Stimulated activated CD8-positive, alpha-beta memory T cell treated with anti-CD3 and anti-CD28 coated beads, Interleukin-7, amount 100 ng/mL, for 1 hour (primary cell): Measurements from ENCODE around the gene CFAP20.
A peak's percentile ranks its signal among the peaks of the same experiment; 100 is the strongest.

Experiments used
- DNase-seq, 2 donors: peaks; one replicate each; pipeline ENCODE4 v3.0.0-alpha.2; 2020; ENCODE audit warnings: low read depth in 2 of 2

Gene CFAP20

DNA sequence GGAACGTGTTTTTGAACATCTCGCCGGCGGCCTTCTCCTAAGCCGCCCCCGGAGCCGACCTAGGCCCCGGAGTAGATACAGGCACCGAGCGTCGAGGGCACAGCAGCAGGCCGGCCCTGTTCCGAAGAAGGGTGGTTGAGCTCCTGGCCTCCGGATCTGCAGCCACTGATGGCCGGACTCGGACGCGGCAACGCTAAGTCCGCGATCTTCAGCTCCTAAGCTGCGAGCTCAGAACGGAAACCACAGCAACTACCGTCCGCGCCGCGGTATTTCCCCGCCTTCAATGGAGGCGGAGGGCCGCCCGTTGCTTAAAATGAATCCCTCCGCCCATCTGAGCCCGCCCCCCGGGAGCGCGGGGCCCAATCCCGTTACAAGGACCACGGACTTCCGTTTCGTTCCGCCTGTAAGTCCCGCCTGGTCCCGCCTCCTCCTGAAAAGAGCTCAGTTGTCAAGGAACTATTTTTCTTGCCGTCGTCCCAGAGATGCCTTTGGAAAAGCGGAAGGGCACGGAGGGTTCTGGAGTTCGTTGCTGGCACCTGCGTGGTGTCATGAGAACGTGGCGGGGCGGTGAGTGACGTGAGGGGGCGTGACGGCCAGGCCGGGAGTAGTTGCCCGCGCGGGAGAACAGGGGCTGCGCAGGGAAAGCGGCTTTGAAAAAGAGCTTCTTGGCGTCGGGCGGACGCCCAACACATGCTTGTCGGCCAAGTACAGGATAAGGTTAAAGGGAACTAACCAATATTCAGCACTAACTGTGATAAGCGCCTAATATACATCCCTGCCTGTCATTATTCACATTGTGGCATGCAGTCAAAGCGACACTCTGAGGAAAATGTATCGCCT, at the start of gene CFAP20:
Gene CFAP20 (minus strand): TSS at position 285 of the 840 bp plus-strand sequence. CDS start 266 bp downstream, at position 19.
- peak; percentile 91 to 92 for DNase-seq

DNA sequence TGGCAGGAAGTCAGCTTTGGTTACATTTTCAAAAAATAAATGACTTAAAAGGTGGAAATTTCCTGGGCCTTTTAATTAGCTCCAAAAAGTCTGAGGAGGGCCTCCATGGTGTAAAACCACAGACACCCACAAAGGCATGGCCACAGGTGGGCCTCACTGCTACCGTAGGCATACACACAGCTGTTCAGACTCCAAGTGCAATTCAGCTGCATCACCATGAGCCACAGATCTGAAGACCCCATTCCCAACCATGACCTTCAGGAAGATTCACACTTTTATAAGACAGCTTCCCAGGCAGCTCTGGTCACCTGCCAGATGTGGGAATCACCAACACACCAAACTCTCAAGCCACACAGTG, 48.2 kb upstream of the CFAP20 start:
- DNase-seq: no peak

DNA sequence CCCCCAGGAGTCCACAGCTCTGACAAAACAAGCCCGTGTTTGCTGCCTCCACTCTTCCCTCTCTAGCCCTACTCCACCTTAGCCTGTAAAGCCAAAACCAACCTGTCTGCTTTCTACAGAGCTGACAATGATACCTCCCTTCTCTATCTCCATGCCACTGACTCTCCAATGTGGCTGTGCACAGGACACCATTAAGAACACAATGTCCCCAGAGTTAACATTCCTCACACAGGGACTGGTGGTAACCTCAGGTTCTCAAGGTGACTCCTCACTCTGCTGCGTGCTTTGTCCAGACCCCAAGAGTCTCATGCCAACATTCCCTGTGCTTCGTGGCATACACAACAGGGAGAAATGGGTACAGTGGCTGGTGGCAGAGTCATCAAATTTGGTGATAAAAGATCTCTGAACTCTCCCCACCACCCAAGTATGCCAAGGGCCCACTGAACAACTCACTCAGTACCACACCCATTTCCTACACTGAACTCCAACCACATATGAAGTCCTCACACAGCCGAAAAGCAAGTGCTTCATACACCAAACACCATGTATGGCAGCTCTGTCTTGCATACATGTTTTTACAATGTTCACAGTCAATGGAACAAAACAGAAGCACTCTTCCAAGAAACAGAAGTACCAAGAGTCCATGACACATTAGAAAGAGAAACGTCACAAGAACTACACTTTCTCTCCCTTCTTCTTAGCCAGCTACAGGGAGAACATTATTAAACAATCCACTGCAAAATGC, 47.6 kb upstream of the CFAP20 start:
- no peak for DNase-seq

- no peak for DNase-seq
Measured at GRCh38 chr16:58170223-58170622, 41.0 kb upstream of the CFAP20 start.

GRCh38 chr16:58160855-58161254, 31.7 kb upstream of the CFAP20 start:
- no peak for DNase-seq

DNA sequence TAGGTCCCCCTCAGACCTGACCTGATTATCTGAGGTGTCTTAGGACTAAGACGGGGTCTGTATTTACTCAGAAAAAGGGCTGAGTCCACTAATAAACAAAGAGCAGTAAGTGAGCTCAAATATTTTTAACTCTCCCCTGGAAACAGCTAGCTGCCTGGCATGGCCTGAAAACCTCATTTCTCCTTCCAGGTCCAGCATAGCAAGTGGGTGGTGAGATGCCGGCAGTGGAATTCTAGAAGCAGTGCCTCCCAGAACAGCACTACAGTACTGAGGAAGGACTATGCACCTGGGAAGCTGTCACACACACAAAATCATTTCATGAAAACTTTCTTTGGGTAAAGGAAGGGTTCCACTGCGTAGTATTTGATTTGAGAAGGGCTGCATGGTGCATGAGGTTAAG, 29.5 kb upstream of the CFAP20 start:
- no peak for DNase-seq

DNA sequence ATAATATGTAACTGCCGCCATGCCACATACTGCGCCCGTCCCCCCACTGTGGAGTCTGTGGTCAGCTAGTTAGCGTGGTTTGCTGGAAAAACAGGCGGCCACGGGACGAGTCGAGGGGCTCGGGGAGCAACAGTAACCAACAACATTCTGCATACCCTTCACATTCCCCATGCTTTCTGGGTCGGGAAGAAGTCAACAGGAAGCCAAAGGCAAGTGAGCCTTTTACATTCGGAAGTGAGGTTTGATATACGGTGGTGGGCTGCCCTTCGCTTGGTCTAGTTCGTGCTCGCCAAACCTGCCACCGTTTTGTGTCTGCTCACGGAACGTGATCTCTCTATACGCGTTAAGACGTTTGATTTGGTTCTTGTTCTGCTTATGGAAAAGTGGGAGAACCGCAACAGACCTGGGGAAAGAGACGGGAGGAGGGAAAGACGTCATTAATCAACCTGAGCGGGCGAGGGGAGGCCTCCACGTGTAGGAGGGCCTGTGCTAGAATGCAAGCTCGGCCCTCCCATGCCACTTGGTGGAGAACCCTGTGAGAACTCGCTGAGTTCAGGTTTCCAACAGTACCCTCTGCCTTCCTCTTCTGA, 28.9 kb upstream of the CFAP20 start:
- DNase-seq: no peak

GRCh38 chr16:58157239-58157638, 28.1 kb upstream of the CFAP20 start:
- DNase-seq: no peak

- DNase-seq: no peak
Measured at GRCh38 chr16:58155839-58156238, 26.7 kb upstream of the CFAP20 start.

DNA sequence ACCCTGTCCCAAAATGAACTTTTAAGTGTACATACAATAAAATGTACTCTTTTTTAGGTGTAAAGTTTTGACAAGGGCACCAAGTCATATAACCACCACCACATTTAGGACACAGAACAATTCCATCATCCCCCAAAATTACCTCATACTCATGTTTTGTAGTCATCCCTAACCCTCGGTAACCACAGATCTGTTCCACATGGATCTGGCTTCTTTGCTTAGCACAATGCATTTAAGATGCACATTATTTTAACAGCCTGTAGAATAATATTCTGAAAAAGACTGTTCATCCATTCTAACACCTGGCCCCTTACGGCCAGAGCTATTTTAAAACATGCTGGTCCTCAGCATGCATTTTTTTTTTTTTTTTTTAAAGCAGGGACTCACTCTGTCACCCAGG, 25.2 kb upstream of the CFAP20 start:
- DNase-seq: no peak

DNA sequence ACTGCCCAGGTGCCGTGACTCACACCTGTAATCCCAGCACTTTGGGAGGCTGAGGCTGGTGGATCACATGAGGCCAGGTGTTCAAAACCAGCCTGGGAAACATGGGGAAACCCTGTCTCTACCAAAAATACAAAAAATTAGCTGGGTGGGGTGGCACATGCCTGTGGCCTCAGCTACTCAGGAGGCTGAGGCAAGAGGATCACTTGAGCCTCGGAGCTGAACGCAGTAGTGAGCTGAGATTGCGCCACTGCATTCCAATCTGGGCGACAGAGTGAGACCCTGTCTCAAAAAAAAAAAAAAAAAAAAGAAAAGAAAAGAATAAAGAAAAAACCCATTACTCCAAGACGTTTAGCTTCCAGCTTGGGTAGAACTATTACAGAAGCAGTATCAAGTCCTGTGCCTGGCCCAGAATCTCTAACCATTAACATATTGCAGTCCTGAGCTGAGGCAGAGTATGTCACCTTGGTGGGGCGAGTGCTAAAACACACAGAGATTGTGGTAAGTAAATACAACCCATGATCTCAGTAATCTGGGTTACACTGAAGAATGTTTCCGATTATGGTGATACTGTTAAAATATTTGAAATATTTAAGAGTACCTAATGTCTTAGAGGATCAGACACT, 23.2 kb upstream of the CFAP20 start:
- no peak for DNase-seq

- DNase-seq: no peak
Measured at GRCh38 chr16:58148526-58148925, 19.3 kb upstream of the CFAP20 start.

- no peak for DNase-seq
Measured at GRCh38 chr16:58148099-58148498, 18.9 kb upstream of the CFAP20 start.

DNA sequence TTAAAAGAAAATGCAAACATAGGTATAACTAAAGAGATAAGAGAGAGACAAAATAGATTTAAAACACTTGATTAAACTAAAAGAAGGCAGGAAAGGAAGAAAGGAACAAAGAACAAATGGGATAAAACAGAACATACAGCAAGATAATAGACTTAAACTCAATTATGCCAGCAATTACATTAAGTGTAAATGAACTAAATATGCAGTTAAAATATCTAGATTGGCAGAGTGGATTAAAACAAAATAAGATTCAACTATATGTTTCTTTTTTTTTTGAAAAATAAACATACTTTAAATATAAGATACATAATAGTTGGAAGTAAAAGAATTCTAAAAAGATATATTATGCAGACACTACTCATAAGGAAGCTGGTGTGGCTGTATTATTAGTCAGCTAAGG, 9.7 kb upstream of the CFAP20 start:
- no peak for DNase-seq

GRCh38 chr16:58137581-58137980, 8.4 kb upstream of the CFAP20 start:
- no peak for DNase-seq

DNA sequence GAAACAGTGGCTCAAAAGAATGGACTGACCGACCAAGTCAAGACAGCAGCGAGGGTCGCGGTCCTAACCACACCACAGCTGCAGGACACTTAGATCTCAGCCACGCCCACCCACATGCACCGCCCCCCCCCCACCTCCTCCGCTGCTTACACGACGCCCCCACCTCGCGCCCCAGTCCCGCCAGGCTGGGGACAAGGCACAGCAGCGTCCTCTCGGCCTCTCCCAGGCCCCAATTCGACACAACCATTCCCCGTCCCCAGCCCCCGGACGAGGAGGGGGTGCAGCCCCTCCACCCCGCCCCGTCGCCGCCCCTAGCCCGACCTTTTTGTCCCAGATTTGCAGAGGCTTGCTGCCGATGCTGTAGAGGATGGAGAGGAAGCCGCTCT, 477 bp downstream of the CFAP20 start:
- DNase-seq: no peak

DNA sequence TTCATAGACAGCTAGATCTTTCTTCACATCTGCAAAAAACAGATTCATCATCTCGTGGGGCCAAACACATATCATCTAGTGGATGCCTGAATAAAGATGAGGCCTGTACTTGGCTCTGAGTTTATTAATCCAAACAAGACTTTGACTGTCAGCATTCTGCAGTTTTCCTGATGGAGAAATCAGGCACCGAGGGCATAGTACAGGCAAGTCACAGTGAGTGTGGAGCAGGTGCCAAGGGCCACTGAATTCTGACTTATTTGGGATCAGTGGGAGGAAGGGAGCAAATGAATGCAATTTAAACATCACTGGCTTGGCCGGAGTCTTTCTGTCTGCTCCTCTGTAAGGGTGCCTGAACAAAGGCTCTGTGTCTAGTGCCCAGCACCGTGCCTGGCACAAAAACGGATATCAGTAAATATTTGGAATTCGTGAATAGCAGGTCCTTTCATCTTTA, 975 bp downstream of the CFAP20 start:
- no peak for DNase-seq

DNA sequence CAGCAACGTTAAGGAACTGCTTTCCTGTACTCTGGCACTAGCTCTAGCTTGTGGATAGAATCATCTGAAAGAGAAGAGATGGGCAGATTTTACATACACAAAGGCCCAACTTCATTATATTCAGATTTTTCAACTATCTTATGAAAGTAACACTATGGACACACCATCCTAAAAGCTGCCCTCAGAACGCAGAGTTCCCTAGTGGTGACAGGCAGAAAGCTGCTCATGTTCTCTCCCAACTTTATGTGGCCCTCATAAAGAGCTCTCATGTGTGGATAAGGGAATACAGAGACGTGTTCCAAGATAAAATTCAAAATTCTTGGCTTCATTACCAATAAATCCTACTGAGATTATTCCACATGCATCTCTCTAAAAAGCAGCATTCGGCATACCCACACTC, 1.5 kb downstream of the CFAP20 start:
- DNase-seq: no peak

GRCh38 chr16:58127033-58127556, 2.1 kb downstream of the CFAP20 start:
- no peak for DNase-seq

DNA sequence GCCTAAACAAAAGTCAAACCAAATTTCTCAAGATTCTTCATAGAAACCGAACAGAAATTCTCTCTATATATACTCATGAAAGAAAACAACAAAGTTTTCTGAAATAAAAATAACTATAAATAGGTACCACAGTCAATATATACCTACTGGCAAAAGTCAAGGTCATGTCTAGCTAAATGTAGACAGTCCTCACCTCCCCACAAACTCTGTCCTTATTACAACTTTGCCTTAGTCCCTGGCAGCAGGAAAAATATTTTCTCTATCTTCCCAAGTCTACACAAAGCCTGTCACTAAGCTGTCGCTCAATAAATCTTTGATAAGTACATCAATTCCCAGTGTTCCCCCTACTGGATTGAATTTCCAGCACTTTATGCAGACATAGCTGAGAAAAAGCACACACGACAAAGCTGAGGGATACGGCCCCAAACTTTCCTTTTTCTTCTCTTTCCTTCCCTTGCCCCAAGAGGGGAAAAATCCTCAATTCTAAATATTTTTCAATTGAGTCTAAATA, 2.7 kb downstream of the CFAP20 start:
- no peak for DNase-seq

GRCh38 chr16:58125781-58126335, 3.3 kb downstream of the CFAP20 start:
- no peak for DNase-seq

DNA sequence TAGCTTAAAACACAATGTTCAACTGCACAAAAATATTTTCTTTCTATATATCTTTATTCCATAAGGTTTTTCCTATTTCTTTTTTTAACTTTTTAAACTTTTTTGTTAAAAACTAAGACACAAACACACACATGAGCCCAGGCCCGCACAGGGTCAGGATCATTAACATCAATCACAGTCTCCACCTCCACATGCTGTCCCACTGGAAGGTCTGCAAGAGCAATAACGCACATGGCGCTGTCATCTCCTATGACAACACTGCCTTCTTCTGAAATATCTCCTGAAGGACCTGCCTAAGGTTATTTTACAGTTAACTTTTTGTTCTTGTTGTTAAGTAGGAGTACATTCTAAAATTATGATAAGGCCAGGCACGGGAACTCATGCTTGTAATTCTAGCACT, 4.1 kb downstream of the CFAP20 start:
- DNase-seq: no peak
